ENCODE results near the gene CFL2. TPM values are rescaled to one million over a fixed set of nuclear protein-coding genes. Genes with fewer than 3 reads are reported as not detected.

Gene CFL2
- total RNA-seq, 2 experiments from 2014 or later: 36.4 to 37.9 TPM

DNA sequence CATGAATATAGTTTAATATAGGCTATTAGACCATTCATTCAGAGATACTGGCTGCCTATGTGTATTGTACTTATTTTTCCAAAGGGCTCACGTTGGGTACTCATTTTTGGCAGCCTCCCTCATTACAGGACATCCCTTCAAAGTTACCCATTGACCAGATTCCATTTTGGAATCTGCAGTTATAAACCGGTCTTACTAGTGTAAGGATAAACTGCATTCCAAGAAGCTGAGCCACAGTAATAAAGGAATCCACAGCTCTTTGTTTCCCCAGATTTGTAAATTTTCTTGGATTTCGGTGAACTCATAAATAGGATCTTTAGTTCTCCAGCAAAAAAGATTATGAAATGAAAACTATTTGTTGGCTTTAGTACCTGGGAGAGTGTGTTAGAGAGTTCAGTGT, 18.9 kb upstream of the CFL2 start:
- intact Hi-C loops (cut with DNase I, micrococcal nuclease): no loop called here
- TF ChIP-seq, protein P1, sequence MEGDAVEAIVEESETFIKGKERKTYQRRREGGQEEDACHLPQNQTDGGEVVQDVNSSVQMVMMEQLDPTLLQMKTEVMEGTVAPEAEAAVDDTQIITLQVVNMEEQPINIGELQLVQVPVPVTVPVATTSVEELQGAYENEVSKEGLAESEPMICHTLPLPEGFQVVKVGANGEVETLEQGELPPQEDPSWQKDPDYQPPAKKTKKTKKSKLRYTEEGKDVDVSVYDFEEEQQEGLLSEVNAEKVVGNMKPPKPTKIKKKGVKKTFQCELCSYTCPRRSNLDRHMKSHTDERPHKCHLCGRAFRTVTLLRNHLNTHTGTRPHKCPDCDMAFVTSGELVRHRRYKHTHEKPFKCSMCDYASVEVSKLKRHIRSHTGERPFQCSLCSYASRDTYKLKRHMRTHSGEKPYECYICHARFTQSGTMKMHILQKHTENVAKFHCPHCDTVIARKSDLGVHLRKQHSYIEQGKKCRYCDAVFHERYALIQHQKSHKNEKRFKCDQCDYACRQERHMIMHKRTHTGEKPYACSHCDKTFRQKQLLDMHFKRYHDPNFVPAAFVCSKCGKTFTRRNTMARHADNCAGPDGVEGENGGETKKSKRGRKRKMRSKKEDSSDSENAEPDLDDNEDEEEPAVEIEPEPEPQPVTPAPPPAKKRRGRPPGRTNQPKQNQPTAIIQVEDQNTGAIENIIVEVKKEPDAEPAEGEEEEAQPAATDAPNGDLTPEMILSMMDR (IDR thresholded peaks at IDR 0.05): no peak
- ATAC-seq (ENCODE audit: poor library complexity): no peak
- Mint-ChIP-seq H3K9me3 (no peaks in the 10 kb centered on the region), H3K36me3 (ENCODE audit: low read depth) (no peaks in the 10 kb centered on the region), H3K4me3 (no peak overlapping the region), H3K27ac (no peak overlapping the region), H3K27me3 (no peaks in the 10 kb centered on the region), H3K4me1 (ENCODE audit: low read depth) (no peaks in the 10 kb centered on the region)
- Histone ChIP-seq H3K36me3 (ENCODE audit: insufficient read depth, low read length) (no peaks in the 10 kb centered on the region), H3K27me3 (ENCODE audit: control insufficient read depth in 1 of 2, insufficient read depth in 2 of 2, low read length in 2 of 2) (no peaks in the 10 kb centered on the region), H3K27ac (ENCODE audit: low read depth in 1 of 2, low read length in 2 of 2) (no peak overlapping the region), H3K4me3 (ENCODE audit: low read length) (no peak overlapping the region), H3K4me1 (ENCODE audit: insufficient read depth, low read length) (no peaks in the 10 kb centered on the region), H3K9me3 (ENCODE audit: control insufficient read depth in 1 of 2, insufficient read depth in 1 of 2, low read length in 2 of 2) (no peaks in the 10 kb centered on the region)
- ChIA-PET POLR2A (interaction anchor here (0.6 kb wide), 1 partner anchor 63 kb away, joined by 5 read pairs; no protein-coding TSS in a partner anchor), CTCF (interaction anchor here (1.3 kb wide), 2 partner anchors 10 to 60 kb away, joined by 3 to 5 read pairs; no protein-coding TSS in a partner anchor)
- no peak for DNase-seq

DNA sequence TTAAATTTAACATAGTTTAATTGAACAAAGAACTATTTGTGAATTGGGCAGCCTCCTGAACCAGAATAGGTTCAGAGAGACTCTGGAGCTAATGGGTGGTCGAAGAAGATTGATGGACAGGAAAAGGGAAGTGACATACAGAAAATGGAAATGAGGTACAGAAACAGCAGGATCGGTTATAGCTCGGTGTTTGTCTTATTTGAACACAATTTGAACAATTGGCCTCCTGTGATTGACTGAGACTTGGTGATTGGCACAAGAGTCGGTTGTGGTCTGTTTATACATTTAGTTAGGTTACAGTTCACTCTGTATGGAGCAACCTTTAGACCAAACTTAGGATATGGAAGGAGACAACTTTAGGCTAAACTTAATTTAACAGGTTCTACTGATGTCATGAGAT, 18.4 kb upstream of the CFL2 start:
- Mint-ChIP-seq H3K4me1 (ENCODE audit: low read depth) (no peaks in the 10 kb centered on the region), H3K36me3 (ENCODE audit: low read depth) (no peaks in the 10 kb centered on the region), H3K27me3 (no peaks in the 10 kb centered on the region), H3K9me3 (no peaks in the 10 kb centered on the region), H3K27ac (no peak overlapping the region), H3K4me3 (no peak overlapping the region)
- intact Hi-C loops (cut with DNase I, micrococcal nuclease): no loop called here
- ChIA-PET CTCF (interaction anchor here (0.7 to 1.3 kb wide), 2 partner anchors 15 to 60 kb away, joined by 3 read pairs; no protein-coding TSS in a partner anchor), POLR2A (interaction anchor here (0.6 kb wide), 1 partner anchor 63 kb away, joined by 5 read pairs; no protein-coding TSS in a partner anchor)
- ATAC-seq (ENCODE audit: poor library complexity): no peak
- H3K27ac ChIP-seq (ENCODE audit: low read depth in 1 of 2, low read length in 2 of 2): no peak overlapping the region
- TF ChIP-seq, protein P1 (IDR thresholded peaks at IDR 0.05): no peak
- H3K27me3 ChIP-seq (ENCODE audit: control insufficient read depth in 1 of 2, insufficient read depth in 2 of 2, low read length in 2 of 2): no peaks in the 10 kb centered on the region
- DNase-seq: no peak
- no peaks in the 10 kb centered on the region for H3K4me1 ChIP-seq (ENCODE audit: insufficient read depth, low read length)
- no peaks in the 10 kb centered on the region for H3K9me3 ChIP-seq (ENCODE audit: control insufficient read depth in 1 of 2, insufficient read depth in 1 of 2, low read length in 2 of 2)
- no peak overlapping the region for H3K4me3 ChIP-seq (ENCODE audit: low read length)
- H3K36me3 ChIP-seq (ENCODE audit: insufficient read depth, low read length): no peaks in the 10 kb centered on the region

DNA sequence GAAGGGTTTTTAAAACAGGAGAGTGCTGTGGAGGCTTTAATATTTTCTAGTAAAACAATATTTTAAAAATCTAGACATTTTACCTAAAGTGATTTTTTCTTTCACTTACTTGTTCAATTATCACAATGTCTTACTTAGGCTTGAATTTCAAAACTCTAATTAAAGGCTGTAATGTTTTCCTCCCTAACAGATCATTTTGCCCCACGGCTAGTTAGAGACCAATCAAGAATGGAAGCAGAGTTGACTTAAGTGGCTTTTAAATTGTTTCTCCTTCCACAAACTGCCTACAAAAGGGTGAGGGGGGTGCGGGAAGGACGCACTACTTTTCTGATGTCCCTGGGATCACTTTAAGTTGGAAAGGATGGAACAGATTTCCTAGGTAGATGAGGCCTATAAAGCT, 9.5 kb upstream of the CFL2 start:
- no peaks in the 10 kb centered on the region for H3K9me3 ChIP-seq (ENCODE audit: control insufficient read depth in 1 of 2, insufficient read depth in 1 of 2, low read length in 2 of 2)
- no peak for ATAC-seq (ENCODE audit: poor library complexity)
- H3K27ac ChIP-seq (ENCODE audit: low read depth in 1 of 2, low read length in 2 of 2): no peak overlapping the region
- no peak overlapping the region for H3K4me3 Mint-ChIP-seq
- DNase-seq: no peak
- intact Hi-C loops (cut with DNase I, micrococcal nuclease): loop anchor here (1.0 to 10.0 kb wide), 5 partner anchors 52 to 392 kb away; partner anchors contain the start of gene SPTSSA (in 1 of the 2)
- H3K27me3 ChIP-seq (ENCODE audit: control insufficient read depth in 1 of 2, insufficient read depth in 2 of 2, low read length in 2 of 2): no peaks in the 10 kb centered on the region
- H3K4me1 Mint-ChIP-seq (ENCODE audit: low read depth): peaks cover 6% of the 10 kb centered on the region
- no peaks in the 10 kb centered on the region for H3K27me3 Mint-ChIP-seq
- no peak overlapping the region for H3K4me3 ChIP-seq (ENCODE audit: low read length)
- H3K36me3 ChIP-seq (ENCODE audit: insufficient read depth, low read length): no peaks in the 10 kb centered on the region
- H3K9me3 Mint-ChIP-seq: no peaks in the 10 kb centered on the region
- no peak overlapping the region for H3K27ac Mint-ChIP-seq
- ChIA-PET CTCF (interaction anchor here (1.0 to 3.0 kb wide), 2 partner anchors 12 to 53 kb away, joined by 3 to 37 read pairs; no protein-coding TSS in a partner anchor), POLR2A (no interaction called here)
- no peaks in the 10 kb centered on the region for H3K36me3 Mint-ChIP-seq (ENCODE audit: low read depth)
- peaks cover 3% of the 10 kb centered on the region for H3K4me1 ChIP-seq (ENCODE audit: insufficient read depth, low read length)
- TF ChIP-seq, protein P1 (IDR thresholded peaks at IDR 0.05): no peak

Measured in CD4-positive, alpha-beta T cell (primary cell).